Smooth muscle cell (in vitro differentiated cells): ENCODE results near the gene TIGD1. TPM values are rescaled to one million over a fixed set of nuclear protein-coding genes. Genes with fewer than 3 reads are reported as not detected.

ENCODE experiments used
- DNase-seq: peaks from one replicate; lab custom pipeline; 2025; ENCODE audit not compliant: unreplicated experiment; lab: John Stamatoyannopoulos, UW
- H2AFZ ChIP-seq: fragments of 200-600 bp; sonication (generic); 2 replicates; pipeline ENCODE4 v1.6.0; 2016; ENCODE audit warnings: antibody characterized with exemption, low read depth, mild to moderate bottlenecking
- H3F3A ChIP-seq: fragments of 200-600 bp; sonication (generic); 2 replicates; pipeline ENCODE4 v1.6.0; 2017; ENCODE audit warnings: antibody characterized with exemption, low read depth
- H3K27ac ChIP-seq: fragments of 200-600 bp; sonication (generic); 2 replicates; pipeline ENCODE4 v1.5.1; 2016; ENCODE audit warnings: low read depth, mild to moderate bottlenecking
- H3K27me3 ChIP-seq: fragments of 200-600 bp; sonication (generic); 2 replicates; pipeline ENCODE4 v1.6.1; 2016; ENCODE audit warnings: low read depth, mild to moderate bottlenecking
- H3K36me3 ChIP-seq: fragments of 200-600 bp; sonication (generic); 2 replicates; pipeline ENCODE4 v1.5.1; 2016; ENCODE audit warnings: low read depth
- H3K4me1 ChIP-seq: fragments of 200-600 bp; sonication (generic); 2 replicates; pipeline ENCODE4 v1.5.1; 2016; ENCODE audit warnings: low read depth
- H3K4me2 ChIP-seq: fragments of 200-600 bp; sonication (generic); 2 replicates; pipeline ENCODE4 v1.6.0; 2016; ENCODE audit warnings: mild to moderate bottlenecking
- H3K4me3 ChIP-seq: fragments of 200-600 bp; sonication (generic); 2 replicates; pipeline ENCODE4 v1.5.1; 2016; ENCODE audit warnings: mild to moderate bottlenecking
- H3K79me2 ChIP-seq: fragments of 200-600 bp; sonication (generic); 2 replicates; pipeline ENCODE4 v1.6.0; 2016; ENCODE audit warnings: low read depth, mild to moderate bottlenecking
- H3K9ac ChIP-seq: fragments of 200-600 bp; sonication (generic); 2 replicates; pipeline ENCODE4 v1.6.0; 2016; ENCODE audit warnings: low read depth
- H3K9me3 ChIP-seq: fragments of 200-600 bp; sonication (generic); replicated peaks from 2 replicates; pipeline ENCODE4 v1.5.1; 2016; ENCODE audit warnings: low read depth
- H4K20me1 ChIP-seq: fragments of 200-600 bp; sonication (generic); 2 replicates; pipeline ENCODE4 v1.6.0; 2016; ENCODE audit warnings: low read depth
- WGBS: methylation state at CpG from one replicate; pipeline ENCODE4 v1.1.7; 2016; ENCODE audit warnings: low lambda C conversion rate; 5-methylcytosine and 5-hydroxymethylcytosine counted together
- polyA plus RNA-seq: library from polyadenylated mRNA; unstranded; fragments of >200 nt; fragmentation: Nextera tagmentation; extraction: Ambion mirVana; gene quantifications from 2 replicates; pipeline ENCODE4 v1.2.1, GENCODE V29; 2016
- total RNA-seq: library from RNA; depleted of rRNA; stranded (reverse); fragments of >200 nt; gene quantifications from 2 replicates; pipeline ENCODE4 v1.2.3, GENCODE V29; 2014
- TF ChIP-seq, protein P1 (sequence below): fragments of 200-600 bp; sonication (generic); IDR thresholded peaks from 2 replicates; pipeline ENCODE4 v1.5.1; 2017; ENCODE audit warnings: borderline replicate concordance, mild to moderate bottlenecking, antibody characterized with exemption; ENCODE audit not compliant: insufficient read depth, poor library complexity, severe bottlenecking

TIGD1 gene
- total and polyA plus RNA-seq, 2 experiments from 2014 or later: 2.9 to 8.1 TPM

DNA sequence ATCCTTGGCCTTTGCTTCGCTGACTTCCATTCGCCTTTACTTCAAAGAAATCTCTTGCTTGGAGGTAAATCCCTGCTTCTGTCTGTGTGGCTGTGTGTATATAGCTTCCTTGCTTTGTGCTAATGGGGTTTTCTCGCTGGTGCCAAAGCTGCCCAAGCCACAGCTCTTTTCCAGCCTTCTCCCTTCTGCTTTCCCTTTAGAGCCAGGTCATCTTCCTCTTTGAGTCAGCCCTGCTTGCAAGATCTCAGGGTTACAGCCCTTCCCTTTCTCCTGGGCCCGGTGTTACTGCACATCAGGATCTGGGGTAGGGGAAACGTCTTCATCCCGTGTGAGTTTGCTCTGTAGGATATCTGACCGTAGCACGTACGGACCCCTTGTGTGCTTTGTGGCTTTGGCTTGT, 19.2 kb upstream of the TIGD1 start:
- Histone ChIP-seq H3K4me3 (no peak overlapping the region), H3F3A (no peaks in the 10 kb centered on the region), H3K79me2 (no peaks in the 10 kb centered on the region), H2AFZ (no peak overlapping the region), H3K36me3 (peaks cover 15% of the 10 kb centered on the region), H3K27me3 (no peaks in the 10 kb centered on the region), H3K27ac (no peak overlapping the region), H3K9me3 (no peaks in the 10 kb centered on the region), H3K4me2 (no peak overlapping the region), H3K4me1 (no peaks in the 10 kb centered on the region), H4K20me1 (peaks cover 13% of the 10 kb centered on the region), H3K9ac (no peak overlapping the region)
- no peak for DNase-seq
- WGBS: 97% methylated on average over 9 of the region's 9 CpGs
- TF ChIP-seq, protein P1, sequence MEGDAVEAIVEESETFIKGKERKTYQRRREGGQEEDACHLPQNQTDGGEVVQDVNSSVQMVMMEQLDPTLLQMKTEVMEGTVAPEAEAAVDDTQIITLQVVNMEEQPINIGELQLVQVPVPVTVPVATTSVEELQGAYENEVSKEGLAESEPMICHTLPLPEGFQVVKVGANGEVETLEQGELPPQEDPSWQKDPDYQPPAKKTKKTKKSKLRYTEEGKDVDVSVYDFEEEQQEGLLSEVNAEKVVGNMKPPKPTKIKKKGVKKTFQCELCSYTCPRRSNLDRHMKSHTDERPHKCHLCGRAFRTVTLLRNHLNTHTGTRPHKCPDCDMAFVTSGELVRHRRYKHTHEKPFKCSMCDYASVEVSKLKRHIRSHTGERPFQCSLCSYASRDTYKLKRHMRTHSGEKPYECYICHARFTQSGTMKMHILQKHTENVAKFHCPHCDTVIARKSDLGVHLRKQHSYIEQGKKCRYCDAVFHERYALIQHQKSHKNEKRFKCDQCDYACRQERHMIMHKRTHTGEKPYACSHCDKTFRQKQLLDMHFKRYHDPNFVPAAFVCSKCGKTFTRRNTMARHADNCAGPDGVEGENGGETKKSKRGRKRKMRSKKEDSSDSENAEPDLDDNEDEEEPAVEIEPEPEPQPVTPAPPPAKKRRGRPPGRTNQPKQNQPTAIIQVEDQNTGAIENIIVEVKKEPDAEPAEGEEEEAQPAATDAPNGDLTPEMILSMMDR: no peak

DNA sequence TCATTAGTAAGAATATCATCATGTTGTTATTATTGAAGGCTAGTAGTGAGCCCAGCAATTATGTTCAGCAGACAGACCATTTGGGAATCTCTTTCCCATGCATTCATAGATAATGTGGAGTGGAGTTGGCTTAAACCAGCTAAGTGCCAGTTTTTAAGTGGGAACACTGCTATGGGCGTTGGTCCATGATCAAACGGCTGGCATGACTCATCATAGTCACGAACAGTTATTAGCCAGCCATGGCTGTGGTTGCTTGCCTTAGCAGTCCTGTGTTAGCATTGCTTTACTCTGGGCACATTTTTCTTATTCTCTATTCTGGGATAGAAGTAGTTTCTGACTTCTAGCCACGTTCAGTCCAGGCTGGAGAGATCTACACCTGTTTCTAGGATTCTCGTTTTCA, 17.8 kb upstream of the TIGD1 start:
- Histone ChIP-seq H3K27me3 (no peaks in the 10 kb centered on the region), H3K4me3 (no peak overlapping the region), H3K9me3 (no peaks in the 10 kb centered on the region), H4K20me1 (peaks cover 23% of the 10 kb centered on the region), H2AFZ (no peak overlapping the region), H3K36me3 (peaks cover 17% of the 10 kb centered on the region), H3K4me1 (no peaks in the 10 kb centered on the region), H3F3A (no peaks in the 10 kb centered on the region), H3K4me2 (no peak overlapping the region), H3K79me2 (no peaks in the 10 kb centered on the region), H3K9ac (no peak overlapping the region), H3K27ac (no peak overlapping the region)
- no peak for DNase-seq
- WGBS: 78% methylated on average over 5 of the region's 5 CpGs
- TF ChIP-seq, protein P1: no peak

DNA sequence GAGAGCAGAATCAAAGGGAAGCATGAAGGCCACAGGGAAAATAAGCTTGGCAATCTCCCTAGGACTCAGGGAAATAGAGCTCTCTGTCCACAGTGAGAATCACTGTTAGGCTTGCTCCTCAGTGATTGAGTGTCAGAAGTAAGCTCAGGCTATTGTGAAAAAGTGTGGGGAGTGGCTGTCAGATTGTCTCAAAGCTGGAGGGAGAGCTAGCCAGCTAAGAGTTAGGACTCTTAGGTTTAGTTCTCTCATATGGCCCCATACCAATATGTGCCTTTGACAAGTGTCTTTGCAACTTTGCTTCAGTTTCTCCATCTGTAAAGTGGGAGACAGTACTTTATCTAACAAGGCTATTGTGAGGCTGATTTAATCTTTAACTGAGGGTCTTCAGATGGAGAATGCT, 17.4 kb upstream of the TIGD1 start:
- Histone ChIP-seq H4K20me1 (peaks cover 26% of the 10 kb centered on the region), H3F3A (no peaks in the 10 kb centered on the region), H3K27me3 (no peaks in the 10 kb centered on the region), H3K4me3 (no peak overlapping the region), H3K36me3 (peaks cover 20% of the 10 kb centered on the region), H2AFZ (no peak overlapping the region), H3K9ac (no peak overlapping the region), H3K4me2 (no peak overlapping the region), H3K27ac (no peak overlapping the region), H3K9me3 (no peaks in the 10 kb centered on the region), H3K79me2 (no peaks in the 10 kb centered on the region), H3K4me1 (no peaks in the 10 kb centered on the region)
- DNase-seq: no peak
- TF ChIP-seq, protein P1: no peak

- Histone ChIP-seq H3K27me3 (no peaks in the 10 kb centered on the region), H3K4me2 (no peak overlapping the region), H2AFZ (no peak overlapping the region), H4K20me1 (peaks cover 41% of the 10 kb centered on the region), H3K4me3 (no peak overlapping the region), H3K79me2 (no peaks in the 10 kb centered on the region), H3F3A (no peaks in the 10 kb centered on the region), H3K4me1 (no peaks in the 10 kb centered on the region), H3K36me3 (peaks cover 25% of the 10 kb centered on the region), H3K9me3 (no peaks in the 10 kb centered on the region), H3K9ac (peak overlapping the region; percentile 17), H3K27ac (peak overlapping the region; percentile 64)
- DNase-seq: no peak
- WGBS: 39% methylated on average over 3 of the region's 3 CpGs
- TF ChIP-seq, protein P1: no peak
Observed at GRCh38 chr2:232563580-232563979, 13.2 kb upstream of the TIGD1 start.
